Loucy (cell line): ENCODE data around the gene IL12RB1.

Experiments used
- EZH2phosphoT487 ChIP-seq: fragments of 200-600 bp; IDR thresholded peaks from 2 replicates; pipeline ENCODE4 v1.6.1; 2018; ENCODE audit warnings: antibody characterized with exemption, mild to moderate bottlenecking, moderate library complexity, borderline replicate concordance
- TF ChIP-seq, protein P1 (sequence below): fragments of 200-600 bp; sonication (generic); conservative IDR thresholded peaks from 2 replicates; pipeline ENCODE4 v1.5.1; 2014; ENCODE audit warnings: mild to moderate bottlenecking, antibody characterized with exemption, low read length

DNA sequence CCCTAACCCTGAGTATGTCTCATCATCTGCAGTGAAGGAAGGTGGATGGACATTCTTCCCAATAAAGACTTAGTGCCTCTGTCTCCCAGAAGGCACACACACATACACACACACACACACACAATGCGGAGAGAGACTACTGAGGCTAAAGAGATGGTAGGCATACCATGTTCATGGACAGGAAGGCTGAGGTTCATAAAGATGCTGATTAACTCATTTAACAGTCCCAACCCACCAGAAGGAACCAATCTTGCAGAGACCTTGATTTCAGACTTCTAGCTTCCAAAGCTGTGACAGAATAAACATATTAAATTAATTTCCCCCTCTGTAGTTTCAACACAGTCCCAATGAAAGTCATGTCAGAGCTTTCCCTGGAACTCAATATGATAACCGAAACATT, 45.7 kb downstream of the IL12RB1 start:
- TF ChIP-seq, protein P1, sequence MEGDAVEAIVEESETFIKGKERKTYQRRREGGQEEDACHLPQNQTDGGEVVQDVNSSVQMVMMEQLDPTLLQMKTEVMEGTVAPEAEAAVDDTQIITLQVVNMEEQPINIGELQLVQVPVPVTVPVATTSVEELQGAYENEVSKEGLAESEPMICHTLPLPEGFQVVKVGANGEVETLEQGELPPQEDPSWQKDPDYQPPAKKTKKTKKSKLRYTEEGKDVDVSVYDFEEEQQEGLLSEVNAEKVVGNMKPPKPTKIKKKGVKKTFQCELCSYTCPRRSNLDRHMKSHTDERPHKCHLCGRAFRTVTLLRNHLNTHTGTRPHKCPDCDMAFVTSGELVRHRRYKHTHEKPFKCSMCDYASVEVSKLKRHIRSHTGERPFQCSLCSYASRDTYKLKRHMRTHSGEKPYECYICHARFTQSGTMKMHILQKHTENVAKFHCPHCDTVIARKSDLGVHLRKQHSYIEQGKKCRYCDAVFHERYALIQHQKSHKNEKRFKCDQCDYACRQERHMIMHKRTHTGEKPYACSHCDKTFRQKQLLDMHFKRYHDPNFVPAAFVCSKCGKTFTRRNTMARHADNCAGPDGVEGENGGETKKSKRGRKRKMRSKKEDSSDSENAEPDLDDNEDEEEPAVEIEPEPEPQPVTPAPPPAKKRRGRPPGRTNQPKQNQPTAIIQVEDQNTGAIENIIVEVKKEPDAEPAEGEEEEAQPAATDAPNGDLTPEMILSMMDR: no peak
- no peak for TF ChIP-seq EZH2phosphoT487
